Amniotic epithelial cell (primary cell): ENCODE data around the gene ZBTB8OS.
A peak's percentile ranks its signal among the peaks of the same experiment; 100 is the strongest.
"Not testable (repeated sequence)": the region's sequence is repeated elsewhere in the genome, so short reads cannot be mapped to it uniquely, and the experiment has no call there.

Experiments used
- DNase-seq: peaks from one replicate; pipeline ENCODE4 v3.0.0-alpha.2; 2010; ENCODE audit warnings: low read depth

The ZBTB8OS gene

GRCh38 chr1:32650248-32650751 lies at the start of gene ZBTB8OS:
TSS of gene ZBTB8OS (minus strand) at chr1:32650550. CDS start at chr1:32650529, 21 bp downstream.
- DNase-seq: peak; percentile 94

- not testable (repeated sequence) for DNase-seq
These were observed 46.6 kb upstream of the ZBTB8OS start for GRCh38 chr1:32696996-32697395.

GRCh38 chr1:32696041-32696440 lies 45.7 kb upstream of the ZBTB8OS start:
- no peak for DNase-seq

- no peak for DNase-seq
These were observed 45.0 kb upstream of the ZBTB8OS start for GRCh38 chr1:32695098-32695904.

- no peak for DNase-seq
These were observed 43.3 kb upstream of the ZBTB8OS start for GRCh38 chr1:32693455-32694174.

- no peak for DNase-seq
These were observed 36.0 kb upstream of the ZBTB8OS start for GRCh38 chr1:32686387-32686786.

GRCh38 chr1:32685498-32685897 lies 35.1 kb upstream of the ZBTB8OS start:
- DNase-seq: no peak

GRCh38 chr1:32684167-32684811 lies 33.9 kb upstream of the ZBTB8OS start:
- peak; percentile 42 for DNase-seq

- DNase-seq: no peak
These were observed 33.0 kb upstream of the ZBTB8OS start for GRCh38 chr1:32683397-32683796.

- DNase-seq: no peak
These were observed 31.6 kb upstream of the ZBTB8OS start for GRCh38 chr1:32681999-32682398.

GRCh38 chr1:32681509-32681908 lies 31.2 kb upstream of the ZBTB8OS start:
- DNase-seq: no peak

GRCh38 chr1:32680642-32681041 lies 30.3 kb upstream of the ZBTB8OS start:
- DNase-seq: no peak

- DNase-seq: not testable (repeated sequence)
These were observed 29.6 kb upstream of the ZBTB8OS start for GRCh38 chr1:32679993-32680392.

- DNase-seq: no peak
These were observed 26.6 kb upstream of the ZBTB8OS start for GRCh38 chr1:32676945-32677344.

- not testable (repeated sequence) for DNase-seq
These were observed 18.4 kb upstream of the ZBTB8OS start for GRCh38 chr1:32668716-32669115.

GRCh38 chr1:32666901-32667566 lies 16.7 kb upstream of the ZBTB8OS start:
- peak; percentile 89 for DNase-seq

- peak; percentile 36 for DNase-seq
These were observed 15.6 kb upstream of the ZBTB8OS start for GRCh38 chr1:32665915-32666314.

- DNase-seq: no peak
These were observed 9.2 kb upstream of the ZBTB8OS start for GRCh38 chr1:32659581-32659980.

- no peak for DNase-seq
These were observed 2.1 kb upstream of the ZBTB8OS start for GRCh38 chr1:32652244-32652962.

GRCh38 chr1:32651461-32652073 lies 1.2 kb upstream of the ZBTB8OS start:
- DNase-seq: no peak
